Omental fat pad (tissue), 4 donors: ENCODE data around the gene TRIM24. TPM values are rescaled to one million over a fixed set of nuclear protein-coding genes. Genes with fewer than 3 reads are reported as not detected.

Experiments used
- ATAC-seq: fragments of 150-250 bp; one replicate; pipeline ENCODE4 v1.9.1; 2016; ENCODE audit warnings: mild to moderate bottlenecking, moderate library complexity; ENCODE audit not compliant: low FRiP score
- DNase-seq: peaks from one replicate; pipeline ENCODE4 v3.0.0-alpha.2; 2019; ENCODE audit warnings: low spot score
- CTCF ChIP-seq, 3 donors: fragments of 450-650 bp; IDR thresholded peaks; one replicate each; pipeline ENCODE4 v1.5.1; 2016 to 2017; ENCODE audit warnings: antibody characterized with exemption in 3 of 3, mild to moderate bottlenecking in 3 of 3, moderate library complexity in 2 of 3
- total RNA-seq, 4 donors: library from RNA; depleted of rRNA; stranded (reverse); fragments of >200 nt; gene quantifications; one replicate each; pipeline ENCODE4 v1.1.0, GENCODE V29; 2016

TRIM24 gene
- total RNA-seq, 4 donors from 2014 or later = 9.2 to 20.6 (median 11.4) TPM

- no peak for TF ChIP-seq CTCF (IDR thresholded peaks at IDR 0.05)
- DNase-seq = no peak
- no peak for ATAC-seq
Observed at GRCh38 chr7:138565071-138565450, 105.0 kb downstream of the TRIM24 start.

GRCh38 chr7:138565451-138566114, 105.5 kb downstream of the TRIM24 start:
- ATAC-seq = no peak
- no peak for TF ChIP-seq CTCF (IDR thresholded peaks at IDR 0.05)
- no peak for DNase-seq

GRCh38 chr7:138568655-138569054, 108.6 kb downstream of the TRIM24 start:
- no peak for DNase-seq
- no peak for ATAC-seq
- no peak for TF ChIP-seq CTCF (IDR thresholded peaks at IDR 0.05)

GRCh38 chr7:138569418-138569817, 109.4 kb downstream of the TRIM24 start:
- ATAC-seq (no peak), DNase-seq (no peak)
- no peak for TF ChIP-seq CTCF (IDR thresholded peaks at IDR 0.05)

GRCh38 chr7:138570715-138571114, 110.7 kb downstream of the TRIM24 start:
- DNase-seq = no peak
- no peak for TF ChIP-seq CTCF (IDR thresholded peaks at IDR 0.05)
- no peak for ATAC-seq

GRCh38 chr7:138573741-138574140, 113.7 kb downstream of the TRIM24 start:
- DNase-seq (no peak), ATAC-seq (no peak)
- TF ChIP-seq CTCF (IDR thresholded peaks at IDR 0.05) = no peak

- TF ChIP-seq CTCF (IDR thresholded peaks at IDR 0.05) = no peak
- no peak for DNase-seq
- ATAC-seq = no peak
Observed at GRCh38 chr7:138575897-138576428, 115.9 kb downstream of the TRIM24 start.
